CD14-positive monocyte (primary cell): ENCODE measurements around the gene SMYD4. TPM values are rescaled to one million over a fixed set of nuclear protein-coding genes. Genes with fewer than 3 reads are reported as not detected.

Experiments
- DNase-seq, 3 donors: peaks; one replicate each; pipeline ENCODE4 v3.0.0-alpha.2; 2011 to 2022
- H2AFZ ChIP-seq: 2 replicates; pipeline ENCODE4 v1.6.0; 2012; ENCODE audit warnings: mild to moderate bottlenecking, low read depth, low read length, inconsistent platforms; ENCODE audit not compliant: insufficient read depth, poor library complexity, severe bottlenecking
- H3K27ac ChIP-seq, 2 donors: 1 replicate in 1 of 2; 2 replicates in 1 of 2; pipeline ENCODE4 v1.5.1; 2012 to 2013; ENCODE audit warnings: low read length in 2 of 2, control low read depth in 1 of 2, inconsistent platforms in 1 of 2, low read depth in 1 of 2, mild to moderate bottlenecking in 1 of 2
- H3K27me3 ChIP-seq, 2 donors: one replicate each; pipeline versions ENCODE4 v1.6.0 to v1.6.1; 2011 to 2013; ENCODE audit warnings: low read length in 2 of 2; ENCODE audit not compliant: control insufficient read depth in 2 of 2, insufficient read depth in 2 of 2
- H3K36me3 ChIP-seq, 2 donors: replicated peaks in 1 of 2; 1 replicate in 1 of 2; 2 replicates in 1 of 2; pipeline versions ENCODE4 v1.5.1 to v1.6.1; 2012 to 2013; ENCODE audit warnings: low read length in 2 of 2, control low read depth in 1 of 2, inconsistent platforms in 1 of 2, mild to moderate bottlenecking in 1 of 2; ENCODE audit not compliant: insufficient read depth in 2 of 2, control insufficient read depth in 1 of 2
- H3K4me1 ChIP-seq, 2 donors: 1 replicate in 1 of 2; 2 replicates in 1 of 2; pipeline versions ENCODE4 v1.5.1 to v1.6.1; 2012 to 2013; ENCODE audit warnings: low read length in 2 of 2, control low read depth in 1 of 2, inconsistent platforms in 1 of 2, mild to moderate bottlenecking in 1 of 2, moderate library complexity in 1 of 2; ENCODE audit not compliant: insufficient read depth in 2 of 2, control insufficient read depth in 1 of 2
- H3K4me2 ChIP-seq: replicated peaks from 2 replicates; pipeline ENCODE3; 2012; ENCODE audit warnings: low read length, moderate library complexity, mild to moderate bottlenecking; ENCODE audit not compliant: poor library complexity, severe bottlenecking; ENCODE audit errors: extremely low read depth
- H3K4me3 ChIP-seq, 3 experiments: fragments of 200-600 bp in 1 of 3; sonication (generic) in 1 of 3; replicated peaks in 1 of 3; 1 replicate in 2 of 3; 2 replicates in 1 of 3; pipeline ENCODE4 v1.5.1; 2011 to 2013; ENCODE audit warnings: low read length in 3 of 3, mild to moderate bottlenecking in 3 of 3, control low read depth in 2 of 3, low read depth in 2 of 3, inconsistent platforms in 1 of 3, moderate library complexity in 1 of 3
- H3K79me2 ChIP-seq: 2 replicates; pipeline ENCODE4 v1.6.0; 2012; ENCODE audit warnings: mild to moderate bottlenecking, control low read depth, inconsistent platforms, low read length, moderate library complexity; ENCODE audit not compliant: insufficient read depth
- H3K9ac ChIP-seq: 2 replicates; pipeline ENCODE4 v1.6.0; 2017; ENCODE audit warnings: low read length, mild to moderate bottlenecking; ENCODE audit not compliant: insufficient read depth, poor library complexity, severe bottlenecking
- H3K9me3 ChIP-seq, 2 donors: replicated peaks in 1 of 2; 1 replicate in 1 of 2; 2 replicates in 1 of 2; pipeline versions ENCODE4 v1.5.1 to v1.6.1; 2012 to 2013; ENCODE audit warnings: low read length in 2 of 2, control low read depth in 1 of 2; ENCODE audit not compliant: control insufficient read depth in 1 of 2, insufficient read depth in 1 of 2
- H4K20me1 ChIP-seq: 2 replicates; pipeline ENCODE4 v1.6.0; 2012; ENCODE audit warnings: mild to moderate bottlenecking, low read length, control low read depth, moderate library complexity; ENCODE audit not compliant: insufficient read depth
- H3K27ac Mint-ChIP-seq, 7 donors: one replicate each; pipeline ENCODE4 v1.8.0; 2020; ENCODE audit warnings: mild to moderate bottlenecking in 7 of 7, mixed read lengths in 7 of 7, moderate library complexity in 6 of 7, inconsistent platforms in 2 of 7
- H3K27me3 Mint-ChIP-seq, 3 donors: one replicate each; pipeline ENCODE4 v1.8.0; 2021 to 2022; ENCODE audit warnings: low read depth in 3 of 3, mild to moderate bottlenecking in 3 of 3, mixed read lengths in 3 of 3, moderate library complexity in 3 of 3, inconsistent platforms in 1 of 3
- H3K36me3 Mint-ChIP-seq, 2 donors: one replicate each; pipeline ENCODE4 v1.8.0; 2020; ENCODE audit warnings: mixed read lengths in 2 of 2, inconsistent platforms in 1 of 2, mild to moderate bottlenecking in 1 of 2
- H3K4me1 Mint-ChIP-seq: one replicate; pipeline ENCODE4 v1.8.0; 2020; ENCODE audit warnings: mild to moderate bottlenecking, mixed read lengths
- H3K4me3 Mint-ChIP-seq, 2 donors: one replicate each; pipeline ENCODE4 v1.8.0; 2020; ENCODE audit warnings: mild to moderate bottlenecking in 2 of 2, mixed read lengths in 2 of 2, moderate library complexity in 1 of 2
- H3K9me3 Mint-ChIP-seq, 7 donors: one replicate each; pipeline ENCODE4 v1.8.0; 2020 to 2022; ENCODE audit warnings: mixed read lengths in 7 of 7, mild to moderate bottlenecking in 6 of 7, moderate library complexity in 6 of 7, inconsistent platforms in 2 of 7
- CTCF ChIP-seq: fragments of 200-600 bp; IDR thresholded peaks from one replicate; pipeline ENCODE4 v1.8.0; 2022; ENCODE audit warnings: antibody characterized with exemption, mild to moderate bottlenecking
- WGBS: methylation state at CpG from one replicate; pipeline ENCODE4 v1.1.5; 2013; ENCODE audit warnings: missing lambda C conversion rate; ENCODE audit not compliant: insufficient coverage; 5-methylcytosine and 5-hydroxymethylcytosine counted together
- intact Hi-C, 2 donors: fragments of 100-400 bp; cut with micrococcal nuclease; formaldehyde crosslinking; loops; one replicate each; pipeline versions ENCODE4 v1.15.0 to v1.15.1; 2023
- polyA plus RNA-seq, 3 donors: library from polyadenylated mRNA; depleted of rRNA in 1 of 3; unstranded in 2 of 3; stranded (reverse) in 1 of 3; fragments of 300-500 nt in 2 of 3; fragments of >200 nt in 1 of 3; fragmentation: Illumina TruSeq in 2 of 3; gene quantifications; 1 replicate in 2 of 3; 2 replicates in 1 of 3; pipeline ENCODE4 v1.2.3, GENCODE V29; 2012 to 2021

Gene SMYD4
- polyA plus RNA-seq, 3 donors: 3.2 to 7.6 (median 6.1) TPM

- Mint-ChIP-seq H3K9me3 (no peaks in the 10 kb centered on the region), H3K4me1 (peaks cover 29% of the 10 kb centered on the region), H3K4me3 (no peak overlapping the region), H3K27me3 (peaks cover 0 to 6% (median 1%) of the 10 kb centered on the region in 3 donors), H3K36me3 (peaks cover 22 to 39% of the 10 kb centered on the region in 2 donors), H3K27ac (peak overlapping the region in 2 of 7 donors; percentile 36 to 50)
- Histone ChIP-seq H3K9ac (no peak overlapping the region), H3K4me2 (no peak overlapping the region), H3K79me2 (no peaks in the 10 kb centered on the region), H3K36me3 (peaks cover 6 to 24% of the 10 kb centered on the region in 2 donors), H3K4me3 (no peak overlapping the region), H3K27ac (peak overlapping the region in 1 of 2 donors; percentile 40), H2AFZ (no peak overlapping the region), H3K27me3 (no peaks in the 10 kb centered on the region), H3K4me1 (peaks cover 27 to 28% of the 10 kb centered on the region in 2 donors), H4K20me1 (no peaks in the 10 kb centered on the region), H3K9me3 (no peaks in the 10 kb centered on the region)
- 92% methylated on average over 6 of the region's 7 CpGs for WGBS
- intact Hi-C loops: loop anchor here in 1 of 2 donors (10.0 kb wide), 1 partner anchor 112 kb away; no protein-coding TSS in a partner anchor
- DNase-seq: no peak
- no peak for TF ChIP-seq CTCF
These were observed 43.0 kb downstream of the SMYD4 start for GRCh38 chr17:1786708-1787107.

GRCh38 chr17:1785930-1786329 is 43.8 kb downstream of the SMYD4 start:
- Mint-ChIP-seq H3K27me3 (peaks cover 0 to 5% (median 1%) of the 10 kb centered on the region in 3 donors), H3K36me3 (peaks cover 27 to 41% of the 10 kb centered on the region in 2 donors), H3K9me3 (no peaks in the 10 kb centered on the region), H3K4me1 (peaks cover 30% of the 10 kb centered on the region), H3K27ac (peak overlapping the region in 5 of 7 donors; percentile 6 to 76 (median 38)), H3K4me3 (no peak overlapping the region)
- Histone ChIP-seq H4K20me1 (no peaks in the 10 kb centered on the region), H3K36me3 (peaks cover 8 to 32% of the 10 kb centered on the region in 2 donors), H3K4me1 (peaks cover 27 to 29% of the 10 kb centered on the region in 2 donors), H3K79me2 (no peaks in the 10 kb centered on the region), H3K4me2 (no peak overlapping the region), H3K27ac (peak overlapping the region in 1 of 2 donors; percentile 40), H3K4me3 (no peak overlapping the region), H3K27me3 (no peaks in the 10 kb centered on the region), H3K9ac (no peak overlapping the region), H3K9me3 (no peaks in the 10 kb centered on the region), H2AFZ (no peak overlapping the region)
- DNase-seq: no peak
- intact Hi-C loops: loop anchor here in 1 of 2 donors (10.0 kb wide), 1 partner anchor 111 kb away; no protein-coding TSS in a partner anchor
- 49% methylated on average over 2 of the region's 4 CpGs for WGBS
- TF ChIP-seq CTCF: no peak
